ELF-1 (cell line): ENCODE data around the gene PRSS3.
"Not testable (repeated sequence)": the region's sequence is repeated elsewhere in the genome, so short reads cannot be mapped to it uniquely, and the experiment has no call there.

ENCODE experiments used
- DNase-seq: peaks from one replicate; pipeline ENCODE4 v3.0.0-alpha.2; 2016; ENCODE audit warnings: low read depth, low spot score

PRSS3 gene

DNA sequence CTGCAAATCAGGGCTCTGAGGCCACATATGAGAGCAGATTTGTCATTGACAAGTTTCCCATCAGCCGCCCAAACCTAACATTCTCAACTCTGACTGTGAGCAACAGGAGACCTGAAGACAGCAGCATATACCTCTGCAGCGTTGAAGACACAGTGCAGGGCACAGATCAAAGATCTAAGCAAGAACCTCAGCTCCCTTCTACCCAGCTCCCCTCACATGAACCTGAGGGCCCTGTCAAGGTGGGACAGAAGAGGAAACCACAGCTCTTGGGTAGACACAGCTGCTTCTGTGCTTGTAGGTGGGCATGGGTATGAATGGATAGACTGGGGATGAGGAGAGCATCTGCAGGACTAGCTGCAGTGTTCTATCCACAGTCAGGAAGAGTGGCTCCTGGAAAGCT is 8.7 kb upstream of the PRSS3 start:
- no peak for DNase-seq

- DNase-seq, result no peak
These were observed 7.5 kb upstream of the PRSS3 start for GRCh38 chr9:33787839-33788238.

DNA sequence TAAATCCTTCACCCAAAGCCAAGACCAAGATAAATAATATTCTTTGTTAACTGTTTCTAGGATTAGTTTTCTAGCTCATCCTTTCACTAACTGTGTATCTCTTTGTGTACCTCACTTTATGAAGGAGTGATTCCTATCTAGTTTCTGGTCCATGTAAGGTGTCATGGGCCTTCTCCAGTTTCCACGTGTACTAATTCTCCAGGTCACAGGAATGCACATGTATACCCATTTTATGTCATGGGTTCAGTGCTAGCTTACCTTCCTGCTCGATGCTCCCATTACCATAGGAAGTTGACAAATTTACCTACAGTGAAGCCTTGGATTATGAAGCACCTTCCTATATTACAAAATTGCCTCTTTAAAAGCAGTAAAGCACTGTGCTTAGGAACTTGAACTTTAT is 5.9 kb upstream of the PRSS3 start:
- DNase-seq, result not testable (repeated sequence)

DNA sequence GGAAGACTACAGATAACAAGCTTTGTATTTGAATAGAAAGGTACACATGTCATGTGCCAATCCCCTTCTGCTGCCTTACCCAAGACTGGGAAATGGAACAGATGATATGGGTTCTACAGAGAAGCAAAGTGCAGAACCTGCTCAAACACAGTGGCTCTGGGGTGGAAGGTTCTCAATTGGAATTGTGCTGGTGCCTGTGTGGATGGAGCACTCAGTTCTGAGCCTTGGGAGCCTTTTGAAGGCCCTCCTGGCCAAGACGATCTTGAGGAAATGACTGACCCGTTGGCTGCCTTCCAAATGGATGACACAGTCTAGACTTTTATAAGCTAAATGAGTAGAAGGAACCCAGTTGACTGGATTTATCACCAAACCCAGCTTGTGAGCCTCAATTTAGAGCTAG is 4.2 kb upstream of the PRSS3 start:
- DNase-seq, result no peak

- not testable (repeated sequence) for DNase-seq
These were observed 1.9 kb upstream of the PRSS3 start for GRCh38 chr9:33793496-33793895.

DNA sequence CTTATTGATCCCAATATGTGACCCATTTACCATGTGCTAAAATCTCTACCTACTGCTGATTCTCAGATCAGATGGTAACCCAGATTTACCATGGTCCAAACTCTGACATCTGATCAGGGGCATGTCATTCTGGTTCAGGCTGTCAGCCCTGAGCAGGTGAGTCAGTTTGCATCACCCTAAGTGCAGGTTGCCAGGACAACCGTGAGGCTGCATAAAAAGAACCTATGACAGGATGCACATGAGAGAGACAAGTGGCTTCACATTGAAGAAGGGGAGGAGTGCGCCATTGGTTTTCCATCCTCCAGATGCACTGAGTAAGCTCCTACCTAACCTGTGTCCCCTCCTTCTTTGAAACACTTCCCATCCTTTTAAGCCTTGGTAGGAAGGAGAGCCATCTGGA is 801 bp upstream of the PRSS3 start:
- DNase-seq, result no peak

DNA sequence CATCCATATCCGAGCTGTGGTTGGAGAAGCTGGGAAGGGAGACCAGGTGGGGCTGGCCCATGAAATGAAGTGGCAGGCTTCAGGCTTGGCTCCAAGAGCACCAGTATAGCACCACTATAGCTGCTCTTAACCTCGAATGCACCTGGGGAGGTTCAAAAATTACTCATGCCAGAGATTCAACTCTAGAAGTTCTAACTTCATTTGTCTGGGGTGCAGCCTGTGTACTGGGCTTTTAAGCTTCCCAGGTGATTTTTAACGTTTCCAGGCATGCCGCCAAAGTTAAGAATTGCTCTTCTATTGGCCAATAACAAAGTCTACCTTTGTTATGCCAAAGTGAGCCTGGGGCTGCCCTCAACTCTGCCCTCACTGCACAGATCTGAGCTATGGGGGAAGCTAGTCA is 458 bp downstream of the PRSS3 start:
- DNase-seq, result no peak

DNA sequence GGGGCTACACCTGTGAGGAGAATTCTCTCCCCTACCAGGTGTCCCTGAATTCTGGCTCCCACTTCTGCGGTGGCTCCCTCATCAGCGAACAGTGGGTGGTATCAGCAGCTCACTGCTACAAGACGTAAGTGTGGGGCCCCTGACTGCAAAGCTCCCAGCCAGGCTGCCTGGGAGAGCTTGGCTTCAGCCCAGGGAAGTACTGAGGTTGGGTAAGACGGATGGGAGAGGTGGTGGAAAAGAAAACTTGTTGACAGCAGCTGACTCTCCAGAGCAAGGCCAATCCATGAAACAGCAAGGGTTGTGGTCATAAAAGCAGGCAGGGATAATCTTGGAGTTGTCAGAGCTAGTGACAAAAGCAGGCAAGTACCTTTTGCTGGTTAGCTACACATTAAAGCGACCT is 1.3 kb downstream of the PRSS3 start:
- DNase-seq, result not testable (repeated sequence)

DNA sequence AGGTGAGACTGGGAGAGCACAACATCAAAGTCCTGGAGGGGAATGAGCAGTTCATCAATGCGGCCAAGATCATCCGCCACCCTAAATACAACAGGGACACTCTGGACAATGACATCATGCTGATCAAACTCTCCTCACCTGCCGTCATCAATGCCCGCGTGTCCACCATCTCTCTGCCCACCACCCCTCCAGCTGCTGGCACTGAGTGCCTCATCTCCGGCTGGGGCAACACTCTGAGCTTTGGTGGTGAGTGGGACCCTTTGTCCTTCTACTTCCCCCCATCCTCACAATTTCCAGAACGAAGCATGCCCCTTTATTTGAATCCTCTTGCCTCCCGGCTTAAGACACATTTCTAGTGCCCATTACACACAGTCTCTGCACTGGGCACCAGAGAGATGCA is 2.5 kb downstream of the PRSS3 start:
- DNase-seq, result no peak

DNA sequence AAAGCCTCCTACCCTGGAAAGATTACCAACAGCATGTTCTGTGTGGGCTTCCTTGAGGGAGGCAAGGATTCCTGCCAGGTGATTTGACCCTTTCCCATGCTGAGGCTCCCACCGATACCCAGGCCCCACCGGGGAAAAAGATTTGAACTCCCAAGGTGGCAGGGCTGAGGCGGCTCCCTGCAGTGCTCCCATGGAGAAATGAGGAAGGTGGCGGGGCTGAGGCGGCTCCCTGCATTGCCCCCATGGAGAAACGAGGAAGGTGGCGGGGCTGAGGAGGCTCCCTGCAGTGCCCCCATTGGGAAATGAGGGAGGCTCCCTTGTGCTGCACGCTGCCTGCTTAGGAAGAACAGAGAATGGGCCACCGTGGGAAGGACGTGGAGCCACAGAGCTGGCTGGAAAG is 3.2 kb downstream of the PRSS3 start:
- DNase-seq, result no peak

GRCh38 chr9:33799928-33800704 is 4.8 kb downstream of the PRSS3 start:
- no peak for DNase-seq

- no peak for DNase-seq
These were observed 5.5 kb downstream of the PRSS3 start for GRCh38 chr9:33800886-33801285.

DNA sequence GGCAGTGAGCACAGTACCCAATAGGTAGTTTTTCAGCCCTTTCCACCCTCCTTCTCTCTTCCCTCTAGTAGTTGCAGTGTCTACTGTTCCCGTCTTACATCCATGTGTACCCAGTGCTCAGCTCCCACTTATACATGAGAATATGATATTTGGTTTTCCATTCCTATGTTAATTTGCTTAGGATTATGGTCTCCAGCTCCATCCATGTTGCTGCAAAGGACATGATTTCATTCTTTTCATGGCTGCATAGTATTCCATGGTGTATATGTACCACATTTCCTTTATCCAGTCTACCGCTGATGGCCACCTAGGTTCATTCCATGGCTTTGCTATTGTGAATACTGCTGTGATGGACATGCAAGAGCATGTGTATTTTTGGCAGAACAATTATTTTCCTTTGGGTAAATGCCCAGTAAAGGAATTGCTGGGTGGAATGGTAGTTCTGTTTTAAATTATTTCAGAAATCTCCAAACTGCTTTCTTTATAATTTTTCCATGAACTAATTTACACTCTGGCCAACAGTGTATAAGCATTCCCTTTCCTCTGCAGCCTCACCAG is 6.7 kb downstream of the PRSS3 start:
- not testable (repeated sequence) for DNase-seq

DNA sequence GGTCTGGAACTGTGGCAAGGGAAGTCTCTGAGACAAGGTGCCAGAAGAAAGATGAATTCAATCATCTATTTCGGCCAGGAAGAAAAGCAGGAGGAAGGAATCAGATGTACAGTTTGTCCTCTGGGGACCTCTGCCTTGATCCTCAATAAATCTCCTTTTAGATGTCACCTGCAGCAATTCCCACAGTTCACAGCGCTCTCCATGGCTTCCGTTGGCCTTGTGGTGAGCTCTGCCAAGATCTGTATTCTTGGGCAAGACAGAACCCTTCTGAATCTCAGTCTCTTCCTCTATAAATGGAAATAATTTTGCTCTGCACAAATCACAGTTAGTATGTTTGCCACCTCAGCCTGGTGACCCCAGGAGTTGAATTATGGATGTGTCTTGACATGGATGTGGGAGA is 8.8 kb downstream of the PRSS3 start:
- DNase-seq, result not testable (repeated sequence)

- peak; percentile 18 for DNase-seq
These were observed 11.8 kb downstream of the PRSS3 start for GRCh38 chr9:33807156-33807555.

- not testable (repeated sequence) for DNase-seq
These were observed 13.6 kb downstream of the PRSS3 start for GRCh38 chr9:33808979-33809322.

DNA sequence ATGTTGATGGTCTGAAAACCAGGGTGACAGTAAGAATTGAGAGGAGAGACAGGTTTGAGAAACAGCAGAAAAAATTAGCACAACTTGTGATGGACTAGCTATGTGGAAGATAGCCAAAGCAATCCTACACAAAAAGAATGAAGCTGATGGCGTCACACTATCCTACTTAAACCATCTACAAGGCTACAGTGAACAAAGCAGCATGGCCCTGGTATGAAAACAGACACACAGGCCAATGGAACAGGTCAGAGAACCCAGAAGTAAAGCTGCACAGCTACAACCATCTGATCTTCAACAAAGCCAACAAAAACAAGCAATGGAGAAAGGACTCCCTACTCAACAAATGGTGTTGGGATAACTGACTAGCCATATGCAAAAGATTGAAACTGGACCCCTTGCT is 14.1 kb downstream of the PRSS3 start:
- DNase-seq, result no peak

DNA sequence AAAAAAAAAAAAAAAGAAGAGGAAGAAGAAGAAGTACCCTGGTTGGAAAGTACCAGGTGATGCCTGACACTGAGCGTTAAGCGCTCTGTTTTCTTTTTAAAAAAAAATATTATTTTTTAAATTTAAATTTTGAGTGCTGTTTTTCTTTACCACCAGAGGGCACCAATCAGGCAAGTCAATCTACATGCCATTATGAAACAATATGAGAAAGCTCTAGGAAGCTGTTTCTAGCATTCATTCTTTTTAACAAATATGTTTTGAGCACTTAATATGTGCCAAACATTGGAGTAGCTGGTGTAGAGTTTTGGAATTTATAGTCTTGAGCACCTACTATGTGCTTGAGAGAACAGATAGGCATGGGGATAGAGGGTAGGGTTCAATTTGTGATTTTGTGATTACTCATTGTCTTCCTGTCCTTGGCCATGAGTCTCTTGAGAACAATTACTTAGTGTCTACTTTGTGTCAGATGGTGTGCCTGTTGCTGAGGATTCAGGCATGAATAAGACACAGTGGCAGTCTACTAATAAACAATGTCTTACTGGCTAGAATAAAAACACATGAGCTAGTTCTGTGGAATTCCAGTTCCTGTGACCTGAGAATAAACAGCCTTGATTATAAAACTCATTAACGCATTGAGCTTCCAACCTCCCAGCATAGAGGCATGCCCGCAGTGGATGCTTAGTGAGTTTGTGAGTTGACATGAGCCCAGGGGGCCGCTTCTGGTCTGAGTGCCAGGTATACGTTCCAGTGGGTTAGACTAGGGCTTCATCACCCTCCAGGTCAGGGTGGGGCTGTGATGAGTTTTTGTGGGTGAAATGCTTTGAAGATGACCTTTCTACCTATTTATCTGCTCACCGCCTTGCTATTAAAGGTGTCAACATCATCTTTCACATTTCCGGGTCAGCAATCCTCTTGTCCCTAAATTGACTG is 18.6 kb downstream of the PRSS3 start:
- DNase-seq, result no peak

DNA sequence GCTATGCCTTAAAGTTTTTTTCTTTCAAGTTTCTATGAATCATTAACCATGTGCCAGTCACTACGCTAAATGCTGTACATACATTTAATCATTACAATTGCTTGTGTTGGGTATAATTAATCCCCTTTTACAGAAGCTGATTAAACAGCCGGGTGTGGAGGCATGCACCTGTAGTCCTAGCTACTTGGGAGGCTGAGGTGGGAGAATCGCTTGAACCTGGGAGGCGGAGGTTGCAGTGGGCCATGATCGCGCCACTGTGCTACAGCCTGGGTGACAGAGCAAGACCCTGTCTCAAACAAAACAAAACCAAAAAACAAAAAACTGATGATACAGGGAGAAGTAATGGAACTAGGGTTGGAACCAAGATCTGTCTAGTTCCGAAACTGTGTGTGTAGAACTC is 20.4 kb downstream of the PRSS3 start:
- no peak for DNase-seq

GRCh38 chr9:33816327-33817252 is 21.2 kb downstream of the PRSS3 start, which contains the start of gene UBE2R2:
Gene UBE2R2 (plus strand): TSS chr9:33817160. CDS start chr9:33817758, 598 bp downstream.
- DNase-seq, result peak; percentile 87
